AG04449 (cell line): ENCODE results near the gene EHMT2.
"Not testable (repeated sequence)": the region's sequence is repeated elsewhere in the genome, so short reads cannot be mapped to it uniquely, and the experiment has no call there.

Experiments
- CTCF ChIA-PET: fragments of 350-600 bp; formaldehyde crosslinking; extraction: SDS; loops from one replicate; lab custom pipeline; 2021; ENCODE audit warnings: antibody characterized with exemption; lab: Yijun Ruan, JAX
- POLR2A ChIA-PET: fragments of 400-600, 350-600 bp; formaldehyde crosslinking; extraction: SDS; loops from one replicate; lab custom pipeline; 2020; ENCODE audit warnings: antibody characterized with exemption, inconsistent platforms; lab: Yijun Ruan, JAX
- DNase-seq: peaks from one replicate; pipeline ENCODE4 v3.0.0-alpha.2; 2010; ENCODE audit warnings: low read depth, low spot score
- H3K4me3 ChIP-seq: 2 replicates; pipeline ENCODE4 v1.5.1; 2011; ENCODE audit warnings: low read depth, mild to moderate bottlenecking, control low read depth, low read length
- CTCF ChIP-seq: IDR thresholded peaks from one replicate; pipeline ENCODE4 v1.5.1; 2011; ENCODE audit warnings: mild to moderate bottlenecking, moderate library complexity, low read length, control low read depth, inconsistent platforms; ENCODE audit not compliant: insufficient read depth; ENCODE audit errors: missing control alignments

The EHMT2 gene

GRCh38 chr6:31919624-31920303, 22.3 kb upstream of the EHMT2 start:
- ChIA-PET CTCF (interaction anchor here (0.6 to 1.6 kb wide), 4 partner anchors 11 to 55 kb away, joined by 3 to 6 read pairs (median 4); no protein-coding TSS in a partner anchor), POLR2A (no interaction called here)
- TF ChIP-seq CTCF, result no peak
- DNase-seq, result no peak
- no peak overlapping the region for H3K4me3 ChIP-seq

- H3K4me3 ChIP-seq, result no peak overlapping the region
- no peak for DNase-seq
- CTCF ChIA-PET, result interaction anchor here (1.0 to 1.8 kb wide), 4 partner anchors 13 to 39 kb away, joined by 3 to 10 read pairs (median 4); partner anchors contain the start of gene CFB
- POLR2A ChIA-PET, result interaction anchor here (0.6 kb wide), 1 partner anchor 33 kb away, joined by 4 read pairs; no protein-coding TSS in a partner anchor
- TF ChIP-seq CTCF, result no peak
These were observed 20.7 kb upstream of the EHMT2 start for GRCh38 chr6:31918069-31918720.

DNA sequence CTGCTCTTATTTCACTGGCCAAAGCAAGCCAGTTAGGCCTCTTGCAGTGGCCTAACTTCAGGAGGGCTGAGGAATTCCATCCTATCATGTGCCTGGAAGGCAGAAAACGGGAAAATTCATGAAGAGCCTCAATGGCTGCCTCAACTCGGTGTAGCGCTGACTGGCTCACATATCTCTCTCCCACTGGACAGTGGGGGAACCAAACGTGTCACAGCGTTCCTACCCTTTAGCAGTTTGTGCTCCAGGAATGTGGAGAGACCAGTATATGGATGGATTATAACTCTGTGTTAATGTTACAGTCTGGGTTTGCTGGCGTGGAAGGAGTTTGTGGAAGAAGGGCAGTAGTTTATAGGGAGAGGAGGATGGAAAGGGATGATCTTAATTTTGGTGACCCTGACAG, 18.3 kb upstream of the EHMT2 start:
- no peak overlapping the region for H3K4me3 ChIP-seq
- ChIA-PET CTCF (interaction anchor here (1.2 kb wide), 1 partner anchor 36 kb away, joined by 4 read pairs; no protein-coding TSS in a partner anchor), POLR2A (no interaction called here)
- TF ChIP-seq CTCF, result no peak
- no peak for DNase-seq

DNA sequence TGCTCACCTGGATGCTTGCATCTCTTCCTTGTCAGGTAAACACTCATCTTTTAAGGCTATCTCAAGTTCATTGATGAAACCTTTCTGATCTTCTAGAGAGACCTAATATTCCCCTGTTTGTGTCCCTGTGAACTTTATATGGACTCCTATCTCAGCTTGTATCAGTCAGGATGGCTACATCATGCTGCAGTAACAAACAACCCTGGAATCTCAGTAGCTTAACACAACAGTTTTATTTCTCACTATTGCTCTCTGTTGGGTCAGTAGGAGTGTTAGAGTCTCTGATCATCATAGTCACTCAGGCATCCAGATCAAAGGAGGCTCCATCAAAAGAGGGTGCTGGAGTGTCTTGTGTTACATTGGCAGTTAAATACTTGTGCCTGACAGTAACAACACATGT, 17.9 kb upstream of the EHMT2 start:
- CTCF ChIA-PET, result interaction anchor here (1.2 kb wide), 1 partner anchor 37 kb away, joined by 4 read pairs; no protein-coding TSS in a partner anchor
- no peak overlapping the region for H3K4me3 ChIP-seq
- no peak for TF ChIP-seq CTCF
- no peak for DNase-seq
- POLR2A ChIA-PET, result no interaction called here

GRCh38 chr6:31911826-31912585, 14.5 kb upstream of the EHMT2 start:
- H3K4me3 ChIP-seq, result no peak overlapping the region
- DNase-seq, result no peak
- POLR2A ChIA-PET, result no interaction called here
- CTCF ChIA-PET, result interaction anchor here (1.4 kb wide), 1 partner anchor 40 kb away, joined by 5 read pairs; no protein-coding TSS in a partner anchor
- TF ChIP-seq CTCF, result no peak

DNA sequence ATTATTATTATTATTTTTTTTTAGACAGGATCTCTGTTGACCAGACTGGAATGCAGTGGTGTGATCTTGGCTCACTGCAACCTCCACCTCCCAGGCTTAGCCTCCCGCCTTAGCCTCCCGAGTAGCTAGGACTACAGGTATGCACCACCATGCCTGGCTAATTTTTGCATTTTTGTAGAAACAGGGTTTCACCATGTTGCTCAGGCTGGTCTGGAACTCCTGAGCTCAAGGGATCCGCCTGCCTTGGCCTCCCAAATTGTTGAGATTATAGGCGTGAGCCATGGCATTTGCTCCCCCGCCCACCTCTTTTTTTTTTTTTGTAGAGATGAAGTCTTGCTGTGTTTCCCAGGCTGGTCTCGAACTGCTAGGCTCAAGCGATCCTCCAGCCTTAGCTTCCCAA, 11.8 kb upstream of the EHMT2 start:
- POLR2A ChIA-PET, result interaction anchor here (0.6 kb wide), 1 partner anchor 12 kb away, joined by 3 read pairs; the partner anchor contains the start of gene EHMT2
- DNase-seq, H3K4me3 ChIP-seq: not testable (repeated sequence)
- CTCF ChIA-PET, result interaction anchor here (1.2 to 2.4 kb wide), 2 partner anchors 20 to 43 kb away, joined by 5 to 18 read pairs; no protein-coding TSS in a partner anchor
